CD4-positive, CD25-positive, alpha-beta regulatory T cell (primary cell): ENCODE measurements around the gene DNMT1. TPM values are rescaled to one million over a fixed set of nuclear protein-coding genes. Genes with fewer than 3 reads are reported as not detected.

Experiments used
- ATAC-seq, 2 donors: fragments of 150-1000 bp; cut with Tn5 transposase; one replicate each; pipeline ENCODE4 v1.10.0; 2021; ENCODE audit warnings: low read depth in 2 of 2, moderate number of reproducible peaks in 2 of 2, moderate library complexity in 1 of 2
- DNase-seq, 3 donors: peaks; one replicate each; pipeline versions ENCODE4 v3.0.0 to v3.0.0-alpha.2; 2012 to 2022; ENCODE audit warnings: mixed read lengths in 1 of 3
- H3K27ac ChIP-seq: one replicate; pipeline ENCODE4 v1.7.0; 2013; ENCODE audit warnings: mild to moderate bottlenecking, low read length; ENCODE audit not compliant: insufficient read depth, poor library complexity, severe bottlenecking
- H3K27me3 ChIP-seq: one replicate; pipeline ENCODE4 v1.7.0; 2013; ENCODE audit warnings: low read length; ENCODE audit not compliant: control insufficient read depth, insufficient read depth
- H3K36me3 ChIP-seq: one replicate; pipeline ENCODE4 v1.7.0; 2013; ENCODE audit warnings: mild to moderate bottlenecking, low read length, moderate library complexity; ENCODE audit not compliant: control insufficient read depth, insufficient read depth
- H3K4me1 ChIP-seq: 2 replicates; pipeline ENCODE4 v1.7.0; 2013; ENCODE audit warnings: mild to moderate bottlenecking, low read length; ENCODE audit not compliant: insufficient read depth, control insufficient read depth, poor library complexity, severe bottlenecking
- H3K4me3 ChIP-seq: one replicate; pipeline ENCODE4 v1.7.0; 2013; ENCODE audit warnings: low read depth, mild to moderate bottlenecking, low read length, moderate library complexity
- H3K9me3 ChIP-seq, 2 experiments: 1 replicate in 1 of 2; 2 replicates in 1 of 2; pipeline ENCODE4 v1.7.0; 2013; ENCODE audit warnings: low read length in 2 of 2, mild to moderate bottlenecking in 1 of 2, moderate library complexity in 1 of 2; ENCODE audit not compliant: control insufficient read depth in 2 of 2
- H3K27ac Mint-ChIP-seq, 3 donors: one replicate each; pipeline ENCODE4 v1.8.0; 2020 to 2022; ENCODE audit warnings: mild to moderate bottlenecking in 3 of 3, mixed read lengths in 3 of 3, moderate library complexity in 2 of 3
- H3K27me3 Mint-ChIP-seq: one replicate; pipeline ENCODE4 v1.8.0; 2022; ENCODE audit warnings: mild to moderate bottlenecking, mixed read lengths
- H3K36me3 Mint-ChIP-seq: one replicate; pipeline ENCODE4 v1.8.0; 2020; ENCODE audit warnings: mixed read lengths
- H3K4me1 Mint-ChIP-seq, 4 donors: one replicate each; pipeline ENCODE4 v1.8.0; 2020 to 2022; ENCODE audit warnings: mixed read lengths in 4 of 4, mild to moderate bottlenecking in 1 of 4
- H3K4me3 Mint-ChIP-seq, 4 donors: one replicate each; pipeline ENCODE4 v1.8.0; 2020 to 2022; ENCODE audit warnings: mild to moderate bottlenecking in 4 of 4, mixed read lengths in 4 of 4, moderate library complexity in 3 of 4
- H3K9me3 Mint-ChIP-seq, 7 donors: one replicate each; pipeline ENCODE4 v1.8.0; 2020 to 2022; ENCODE audit warnings: mixed read lengths in 7 of 7, mild to moderate bottlenecking in 3 of 7, moderate library complexity in 2 of 7
- polyA plus RNA-seq, 4 donors: library from polyadenylated mRNA; unstranded; fragments of 300-500 nt; fragmentation: Illumina TruSeq; gene quantifications; one replicate each; pipeline ENCODE4 v1.2.3, GENCODE V29; 2021
- total RNA-seq: library from RNA; stranded (reverse); gene quantifications from one replicate; pipeline ENCODE4 v1.2.3, GENCODE V29; 2022

Gene DNMT1
- total and polyA plus RNA-seq, 5 donors from 2014 or later: 78.8 to 259 (median 99.9) TPM

DNA sequence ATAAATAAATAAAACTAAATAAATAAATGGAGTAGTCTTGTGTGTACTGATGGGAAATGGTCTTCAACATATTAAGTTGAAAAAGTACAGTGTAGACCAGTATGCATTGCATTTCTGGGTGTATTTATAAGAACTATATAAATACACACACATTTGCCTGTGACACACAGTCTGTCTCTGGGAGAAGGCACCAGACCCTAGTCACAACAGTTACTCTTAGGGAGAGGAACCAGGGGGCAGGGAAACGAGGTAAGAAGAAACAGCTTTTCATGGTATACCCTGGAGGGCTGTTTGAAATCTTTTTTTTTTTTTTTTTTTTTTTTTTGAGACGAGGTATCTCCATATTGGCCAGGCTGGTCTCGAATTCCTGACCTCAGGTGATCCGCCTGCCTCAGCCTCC lies 39.2 kb upstream of the DNMT1 start:
- peaks cover 4% of the 10 kb centered on the region for H3K27me3 Mint-ChIP-seq
- Histone ChIP-seq H3K9me3 (no peaks in the 10 kb centered on the region), H3K27ac (no peak overlapping the region), H3K4me1 (peaks cover 37% of the 10 kb centered on the region), H3K4me3 (no peak overlapping the region), H3K27me3 (no peaks in the 10 kb centered on the region), H3K36me3 (no peaks in the 10 kb centered on the region)
- H3K4me3 Mint-ChIP-seq: peak overlapping the region in 2 of 4 donors; percentile 51 to 88
- peaks cover 0 to 49% (median 28%) of the 10 kb centered on the region in 4 donors for H3K4me1 Mint-ChIP-seq
- H3K36me3 Mint-ChIP-seq: no peaks in the 10 kb centered on the region
- DNase-seq: no peak
- ATAC-seq: no peak
- H3K9me3 Mint-ChIP-seq: no peaks in the 10 kb centered on the region
- peak overlapping the region in 1 of 3 donors; percentile 84 for H3K27ac Mint-ChIP-seq

DNA sequence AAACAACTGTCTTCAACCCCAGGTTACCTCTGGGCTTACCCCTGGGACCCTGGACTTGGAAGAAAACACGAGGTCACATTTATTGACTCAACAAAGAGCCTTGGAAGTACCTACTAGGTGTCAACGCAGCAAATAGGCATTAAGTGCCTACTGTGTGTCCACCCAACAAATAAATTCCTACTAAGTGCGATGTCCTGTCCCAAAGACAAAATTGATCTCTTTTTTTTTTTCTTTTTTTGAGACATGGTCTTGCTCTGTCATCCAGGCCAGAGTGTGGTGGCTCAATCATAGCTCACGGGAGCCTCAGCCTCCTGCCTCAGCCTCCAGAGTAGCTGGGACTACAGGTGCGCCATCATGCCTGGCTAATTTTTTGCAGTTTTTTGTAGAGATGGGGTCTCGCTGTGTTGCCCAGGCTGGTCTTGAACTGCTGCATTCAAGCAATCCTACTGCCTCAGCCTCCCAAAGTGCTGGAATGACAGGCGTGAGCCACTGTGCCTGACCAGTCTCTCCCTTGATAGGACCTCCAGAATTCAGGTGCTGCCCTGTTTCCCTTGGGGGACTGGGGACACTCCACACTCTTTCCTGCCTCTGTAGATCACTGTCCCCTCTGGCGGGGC lies 37.0 kb upstream of the DNMT1 start:
- peaks cover 4% of the 10 kb centered on the region for H3K27me3 Mint-ChIP-seq
- peaks cover 42% of the 10 kb centered on the region for H3K4me1 ChIP-seq
- no peak for ATAC-seq
- peak overlapping the region; percentile 50 for H3K4me3 ChIP-seq
- DNase-seq: no peak
- H3K27me3 ChIP-seq: no peaks in the 10 kb centered on the region
- no peaks in the 10 kb centered on the region for H3K9me3 Mint-ChIP-seq
- H3K4me3 Mint-ChIP-seq: peak overlapping the region; percentile 80 to 90 (median 87)
- H3K27ac Mint-ChIP-seq: peak overlapping the region in 2 of 3 donors; percentile 88 to 89
- H3K4me1 Mint-ChIP-seq: peaks cover 0 to 46% (median 26%) of the 10 kb centered on the region in 4 donors
- H3K36me3 Mint-ChIP-seq: no peaks in the 10 kb centered on the region
- H3K36me3 ChIP-seq: no peaks in the 10 kb centered on the region
- H3K9me3 ChIP-seq: no peaks in the 10 kb centered on the region
- H3K27ac ChIP-seq: peak overlapping the region; percentile 92

DNA sequence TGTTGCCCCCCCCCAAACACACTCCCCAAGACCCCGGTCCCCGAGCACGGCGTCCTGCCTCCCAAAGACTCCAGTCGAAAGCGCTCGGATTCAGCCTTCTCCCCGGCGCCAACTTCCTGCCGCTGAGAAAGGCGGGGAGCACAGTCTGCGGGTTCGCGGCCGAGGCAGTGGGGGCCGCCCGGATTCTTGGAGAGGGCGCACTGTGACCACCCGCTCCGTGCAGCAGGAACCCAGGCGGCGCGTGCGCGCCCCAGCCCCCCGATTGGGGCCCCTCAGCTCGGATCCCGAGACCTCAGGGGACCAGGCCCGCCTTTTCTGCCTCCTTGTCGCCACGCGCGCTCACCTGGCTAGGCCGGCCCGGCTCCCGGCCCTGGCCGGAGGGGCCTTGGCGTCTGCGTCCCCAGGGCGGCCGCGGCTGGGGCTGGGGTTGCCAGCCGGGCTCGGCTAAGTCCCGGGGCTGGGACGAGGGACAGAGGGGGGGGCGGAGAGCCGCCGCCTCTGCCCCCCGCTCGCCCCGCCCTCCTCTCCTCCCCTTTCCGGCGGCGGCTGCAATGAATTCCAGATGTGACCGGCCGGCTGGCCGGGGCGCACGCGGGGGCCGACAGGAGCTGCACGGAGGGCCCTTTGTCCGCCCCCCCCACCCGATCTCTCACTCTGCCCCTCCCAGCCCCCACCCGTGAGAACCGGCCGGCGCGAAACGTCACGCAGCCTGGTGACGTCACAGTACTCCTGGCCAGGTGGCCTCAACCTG lies 36.3 kb upstream of the DNMT1 start, which contains the start of gene S1PR2:
S1PR2 (minus strand) TSS at position 471 of the 751 bp plus-strand sequence. CDS start 6,426 bp downstream, outside the sequence.
- Histone ChIP-seq H3K36me3 (no peaks in the 10 kb centered on the region), H3K27ac (peak within 1 kb of the TSS; percentile 92), H3K9me3 (no peaks in the 10 kb centered on the region), H3K4me1 (peaks cover 35% of the 10 kb centered on the region), H3K27me3 (no peaks in the 10 kb centered on the region), H3K4me3 (peak within 1 kb of the TSS; percentile 59)
- peaks cover 0 to 43% (median 23%) of the 10 kb centered on the region in 4 donors for H3K4me1 Mint-ChIP-seq
- ATAC-seq (peak; percentile 38 to 40), DNase-seq (peak; percentile 64 to 74 (median 72))
- H3K27me3 Mint-ChIP-seq: peaks cover under 1% of the 10 kb centered on the region
- no peaks in the 10 kb centered on the region for H3K9me3 Mint-ChIP-seq
- peak within 1 kb of the TSS in 2 of 3 donors; percentile 88 to 89 for H3K27ac Mint-ChIP-seq
- H3K4me3 Mint-ChIP-seq: peak within 1 kb of the TSS; percentile 91 to 93 (median 92)
- H3K36me3 Mint-ChIP-seq: no peaks in the 10 kb centered on the region

DNA sequence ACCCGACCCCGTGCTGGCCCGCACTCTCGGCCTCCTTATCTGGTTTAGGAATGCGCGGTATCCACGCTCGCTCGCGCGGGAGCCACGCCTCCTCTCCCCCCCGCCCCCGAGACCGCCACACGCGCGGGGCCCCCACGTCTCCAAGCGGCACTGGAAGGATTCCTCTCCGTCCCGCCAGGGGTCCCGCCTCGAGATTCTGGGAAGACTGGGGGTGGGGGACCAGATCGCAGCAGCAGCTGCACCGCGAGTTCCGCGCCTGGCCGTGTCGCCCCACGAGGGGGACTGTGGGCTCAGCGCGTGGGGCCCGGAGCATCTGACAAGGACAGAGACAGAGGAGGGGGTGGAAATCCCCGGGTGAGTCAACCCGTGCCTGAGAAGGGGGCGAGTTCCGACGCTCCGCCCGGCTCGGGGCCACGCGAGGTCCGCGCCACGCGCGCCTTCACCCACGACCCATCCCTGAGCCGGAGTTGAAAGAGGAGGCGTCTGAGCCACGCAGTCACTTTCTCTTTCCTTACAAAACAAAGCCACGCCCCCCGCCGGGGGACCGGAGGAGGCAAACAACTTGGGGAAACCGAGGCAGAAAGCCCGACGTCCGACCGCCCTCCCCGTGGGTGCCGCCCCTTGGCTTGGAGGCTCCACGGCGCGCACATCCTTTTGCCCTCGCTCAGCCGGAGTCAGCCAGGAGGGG lies 35.6 kb upstream of the DNMT1 start:
- peak overlapping the region in 2 of 3 donors; percentile 89 to 93 for H3K27ac Mint-ChIP-seq
- H3K27ac ChIP-seq: peak overlapping the region; percentile 92
- H3K36me3 Mint-ChIP-seq: no peaks in the 10 kb centered on the region
- no peaks in the 10 kb centered on the region for H3K9me3 Mint-ChIP-seq
- no peaks in the 10 kb centered on the region for H3K36me3 ChIP-seq
- no peaks in the 10 kb centered on the region for H3K27me3 Mint-ChIP-seq
- peaks cover 30% of the 10 kb centered on the region for H3K4me1 ChIP-seq
- peak overlapping the region; percentile 91 to 93 (median 92) for H3K4me3 Mint-ChIP-seq
- ATAC-seq: peak; percentile 61 to 67
- no peaks in the 10 kb centered on the region for H3K27me3 ChIP-seq
- H3K4me1 Mint-ChIP-seq: peaks cover 0 to 38% (median 20%) of the 10 kb centered on the region in 4 donors
- no peaks in the 10 kb centered on the region for H3K9me3 ChIP-seq
- DNase-seq: peak; percentile 53 to 73 (median 58)
- peak overlapping the region; percentile 77 for H3K4me3 ChIP-seq

DNA sequence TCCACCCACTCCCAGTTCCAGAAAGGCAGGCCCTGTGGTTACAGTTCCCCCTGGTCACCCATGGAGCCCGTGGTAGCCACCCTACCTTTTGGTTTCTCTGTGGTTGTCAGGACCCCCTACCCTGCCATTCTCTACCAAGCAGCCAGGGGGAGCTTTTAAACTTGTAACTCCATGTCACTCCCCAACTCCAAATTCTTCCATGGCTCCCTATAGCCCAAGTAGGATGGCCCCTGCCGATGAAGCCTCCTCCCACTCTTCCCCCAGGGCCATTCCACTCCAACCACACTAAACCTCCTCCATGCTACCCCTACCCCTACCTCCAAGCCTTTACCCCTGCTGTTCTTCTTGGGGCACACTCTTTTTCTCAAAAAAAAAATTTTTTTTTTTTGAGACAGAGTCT lies 34.2 kb upstream of the DNMT1 start:
- H3K27me3 ChIP-seq: no peaks in the 10 kb centered on the region
- DNase-seq (peak; percentile 20 to 68 (median 53)), ATAC-seq (no peak)
- no peak overlapping the region for H3K27ac ChIP-seq
- H3K4me1 Mint-ChIP-seq: peaks cover 0 to 35% (median 18%) of the 10 kb centered on the region in 4 donors
- peak overlapping the region; percentile 32 to 93 (median 89) for H3K27ac Mint-ChIP-seq
- H3K9me3 Mint-ChIP-seq: no peaks in the 10 kb centered on the region
- H3K27me3 Mint-ChIP-seq: no peaks in the 10 kb centered on the region
- H3K4me3 ChIP-seq: no peak overlapping the region
- peak overlapping the region; percentile 91 to 93 (median 91) for H3K4me3 Mint-ChIP-seq
- H3K36me3 ChIP-seq: peaks cover 7% of the 10 kb centered on the region
- H3K36me3 Mint-ChIP-seq: peaks cover 4% of the 10 kb centered on the region
- H3K9me3 ChIP-seq: no peaks in the 10 kb centered on the region
- peaks cover 24% of the 10 kb centered on the region for H3K4me1 ChIP-seq

DNA sequence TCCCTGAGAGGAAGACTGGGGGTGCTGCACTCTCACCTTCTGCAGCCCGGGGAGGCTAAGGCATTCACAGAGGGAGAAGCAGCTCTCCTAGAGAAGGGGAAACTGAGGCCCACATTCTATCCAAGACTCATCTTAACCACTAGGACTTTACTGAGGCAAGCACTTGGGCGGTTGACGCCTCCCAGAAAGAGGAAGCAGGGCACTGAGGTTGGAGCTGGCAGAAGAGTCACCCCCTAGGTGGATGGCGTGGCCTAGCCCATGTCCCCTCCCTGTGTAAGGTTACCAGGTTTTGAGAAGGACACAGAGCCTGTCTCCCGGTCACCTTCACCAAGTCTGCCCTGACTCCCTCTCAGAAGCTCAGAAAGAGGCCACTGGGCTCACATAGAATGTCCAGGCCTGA lies 33.6 kb upstream of the DNMT1 start:
- Histone ChIP-seq H3K9me3 (no peaks in the 10 kb centered on the region), H3K4me3 (no peak overlapping the region), H3K27ac (no peak overlapping the region), H3K36me3 (peaks cover 8% of the 10 kb centered on the region), H3K4me1 (peaks cover 24% of the 10 kb centered on the region), H3K27me3 (no peaks in the 10 kb centered on the region)
- H3K4me3 Mint-ChIP-seq: peak overlapping the region in 3 of 4 donors; percentile 91
- peaks cover 4% of the 10 kb centered on the region for H3K36me3 Mint-ChIP-seq
- no peak for ATAC-seq
- no peak for DNase-seq
- H3K27ac Mint-ChIP-seq: no peak overlapping the region
- H3K9me3 Mint-ChIP-seq: no peaks in the 10 kb centered on the region
- H3K27me3 Mint-ChIP-seq: no peaks in the 10 kb centered on the region
- peaks cover 0 to 34% (median 18%) of the 10 kb centered on the region in 4 donors for H3K4me1 Mint-ChIP-seq

DNA sequence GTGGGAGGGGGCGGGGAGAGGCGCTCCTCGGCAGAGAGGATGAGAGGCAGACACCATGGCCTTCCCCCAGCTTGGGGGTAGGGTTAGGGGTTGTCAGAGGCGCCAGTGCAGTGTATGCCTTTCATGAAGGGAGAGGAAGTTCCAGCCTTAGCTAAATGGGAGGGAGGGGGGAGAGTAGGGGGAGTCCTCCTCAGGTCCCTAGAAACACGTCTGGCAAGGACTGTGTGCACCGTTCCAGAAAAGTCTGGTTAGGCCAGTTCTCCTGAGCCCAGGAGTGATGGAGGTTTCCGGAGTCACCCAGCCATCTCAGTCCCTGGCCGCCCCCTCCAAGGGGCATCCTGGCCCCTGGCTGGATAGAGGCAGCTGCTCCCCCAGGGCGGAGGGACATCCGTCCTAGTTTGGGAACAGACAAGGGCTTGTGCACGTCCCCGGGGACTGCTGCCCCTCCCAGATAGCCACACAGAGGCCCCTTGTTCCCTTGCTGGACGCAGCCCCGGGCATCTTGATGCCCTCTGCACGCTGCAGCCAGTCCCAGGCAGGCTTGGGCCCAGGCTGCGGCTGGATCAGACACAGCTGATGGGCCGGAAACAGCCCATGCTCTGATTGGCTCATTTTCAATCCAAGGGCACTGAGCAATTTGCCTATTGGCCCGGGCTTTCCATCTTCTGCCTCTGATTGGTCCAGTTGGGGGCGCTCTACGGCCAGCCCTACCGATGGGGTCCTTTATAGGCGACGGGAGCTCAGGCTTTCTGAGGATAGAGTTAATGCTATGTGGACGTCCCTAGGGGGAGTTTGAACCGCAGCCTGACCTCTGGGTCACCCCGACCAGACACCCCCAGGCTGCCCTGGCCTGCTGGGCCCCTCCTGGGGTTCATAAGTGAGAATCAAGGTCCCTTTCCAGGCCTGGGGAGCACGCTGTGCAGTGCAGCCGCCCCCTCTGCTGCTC lies 32.5 kb upstream of the DNMT1 start:
- H3K9me3 ChIP-seq: no peaks in the 10 kb centered on the region
- Mint-ChIP-seq H3K36me3 (peaks cover 8% of the 10 kb centered on the region), H3K27me3 (no peaks in the 10 kb centered on the region), H3K9me3 (no peaks in the 10 kb centered on the region), H3K27ac (no peak overlapping the region), H3K4me1 (peaks cover 0 to 29% (median 16%) of the 10 kb centered on the region in 4 donors), H3K4me3 (no peak overlapping the region)
- H3K4me1 ChIP-seq: peaks cover 24% of the 10 kb centered on the region
- H3K36me3 ChIP-seq: peaks cover 8% of the 10 kb centered on the region
- no peak overlapping the region for H3K4me3 ChIP-seq
- no peak overlapping the region for H3K27ac ChIP-seq
- ATAC-seq: no peak
- no peak for DNase-seq
- no peaks in the 10 kb centered on the region for H3K27me3 ChIP-seq
